GM18499 (cell line): ENCODE results near the gene MFGE8.
"Not testable (repeated sequence)": the region's sequence is repeated elsewhere in the genome, so short reads cannot be mapped to it uniquely, and the experiment has no call there.

Source experiments
- ATAC-seq: cut with Tn5 transposase; IDR thresholded peaks from one replicate; pipeline ENCODE4 v1.9.1; 2021; ENCODE audit warnings: moderate number of reproducible peaks; ENCODE audit not compliant: insufficient read depth, unreplicated experiment

The MFGE8 gene, protein sequence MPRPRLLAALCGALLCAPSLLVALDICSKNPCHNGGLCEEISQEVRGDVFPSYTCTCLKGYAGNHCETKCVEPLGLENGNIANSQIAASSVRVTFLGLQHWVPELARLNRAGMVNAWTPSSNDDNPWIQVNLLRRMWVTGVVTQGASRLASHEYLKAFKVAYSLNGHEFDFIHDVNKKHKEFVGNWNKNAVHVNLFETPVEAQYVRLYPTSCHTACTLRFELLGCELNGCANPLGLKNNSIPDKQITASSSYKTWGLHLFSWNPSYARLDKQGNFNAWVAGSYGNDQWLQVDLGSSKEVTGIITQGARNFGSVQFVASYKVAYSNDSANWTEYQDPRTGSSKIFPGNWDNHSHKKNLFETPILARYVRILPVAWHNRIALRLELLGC

DNA sequence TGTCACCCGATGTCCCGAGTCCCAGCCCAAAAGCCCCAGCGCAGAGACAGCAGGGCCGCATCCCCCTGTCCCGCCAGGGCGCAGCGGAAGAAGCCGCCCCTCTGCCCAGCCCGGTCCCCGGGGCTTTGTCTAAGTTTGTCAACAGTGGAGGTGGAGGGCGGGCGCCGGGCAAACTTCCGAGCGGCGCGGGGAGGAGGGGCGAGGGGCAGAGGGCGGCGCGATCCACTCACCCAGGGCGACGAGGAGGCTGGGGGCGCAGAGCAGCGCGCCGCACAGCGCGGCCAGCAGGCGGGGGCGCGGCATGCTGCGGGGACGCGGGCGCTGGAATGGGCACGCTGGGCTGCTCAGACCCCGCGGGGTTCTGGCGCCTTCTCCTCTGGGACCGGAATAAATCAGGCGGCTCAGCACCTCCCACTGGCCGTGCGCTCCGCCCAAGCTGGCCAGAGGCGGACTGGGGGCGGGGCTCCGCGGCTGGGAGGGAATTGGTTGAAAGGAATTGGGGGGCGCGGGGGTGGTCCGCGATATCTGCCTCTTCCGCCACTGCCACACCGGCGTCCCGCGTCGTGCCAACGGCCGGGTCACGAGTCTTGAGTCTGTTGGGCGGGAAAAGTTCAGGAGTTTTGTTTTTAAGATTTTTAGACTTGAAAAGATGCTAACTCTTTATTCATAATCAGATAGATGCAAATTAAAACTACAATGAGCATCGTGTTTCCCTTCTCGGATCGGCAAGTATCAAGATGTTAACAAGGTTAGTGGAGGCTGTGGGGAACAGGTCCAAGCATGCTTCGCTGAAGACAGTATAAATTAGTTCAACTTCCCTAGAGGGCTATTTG, at the start of gene MFGE8:
Gene MFGE8 (minus strand): TSS at position 363 of the 833 bp plus-strand sequence. CDS start 60 bp downstream, at position 303.
- ATAC-seq = no peak

DNA sequence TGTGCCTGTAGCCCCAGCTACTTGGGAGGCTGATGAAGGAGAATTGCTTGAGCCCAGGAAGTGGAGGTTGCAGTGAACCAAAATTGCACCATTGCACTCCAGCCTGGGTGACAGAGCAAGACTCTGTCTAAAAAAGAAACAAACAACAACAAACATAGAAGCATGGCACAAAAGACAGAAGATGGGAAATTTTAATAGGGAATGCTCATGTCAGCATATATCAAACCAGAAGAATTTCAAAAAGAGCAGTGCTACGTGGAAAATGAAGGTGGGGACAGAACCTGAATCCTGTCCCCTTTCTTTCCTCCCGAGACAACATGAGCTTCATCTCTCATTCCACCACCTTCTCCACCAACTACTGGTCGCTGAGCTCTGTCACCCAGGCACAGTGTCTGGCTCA, 46.3 kb upstream of the MFGE8 start:
- no peak for ATAC-seq

DNA sequence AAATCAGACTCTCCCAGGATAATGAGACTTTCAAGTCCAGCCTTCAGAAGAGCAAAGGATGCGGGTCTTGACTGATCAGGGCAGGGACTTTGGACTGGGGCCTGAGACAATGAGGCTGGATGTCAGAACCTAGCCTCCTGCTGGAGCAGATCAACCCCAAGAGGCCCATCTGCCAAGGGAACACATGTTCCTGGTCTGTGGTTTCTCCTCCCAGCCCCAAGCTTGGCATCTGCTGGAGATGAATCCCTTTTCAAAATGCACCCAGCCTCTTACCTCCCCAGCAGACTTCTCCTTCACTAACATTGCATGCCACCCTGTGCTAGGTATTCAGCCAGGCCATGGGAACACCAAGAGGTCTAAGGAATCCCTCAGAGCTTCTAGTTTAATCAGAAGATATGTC, 43.7 kb upstream of the MFGE8 start:
- no peak for ATAC-seq

DNA sequence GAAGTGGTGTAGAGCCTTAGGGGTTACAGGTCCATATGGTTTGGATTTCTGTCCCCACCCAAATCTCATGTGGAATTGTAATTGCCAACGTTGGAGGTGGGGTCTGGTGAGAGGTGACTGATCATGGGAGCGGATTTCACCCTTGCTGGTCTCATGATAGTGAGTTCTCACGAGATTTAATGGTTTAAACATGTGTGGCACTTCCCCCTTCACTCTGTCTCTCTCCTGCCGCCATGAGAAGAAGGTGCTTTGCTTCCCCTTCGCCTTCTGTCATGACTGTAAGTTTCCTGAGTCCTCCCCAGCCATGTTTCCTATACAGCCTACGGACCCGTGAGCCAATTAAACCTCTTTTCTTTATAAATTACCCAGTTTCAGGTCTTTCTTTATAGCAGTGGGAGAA, 43.1 kb upstream of the MFGE8 start:
- no peak for ATAC-seq

DNA sequence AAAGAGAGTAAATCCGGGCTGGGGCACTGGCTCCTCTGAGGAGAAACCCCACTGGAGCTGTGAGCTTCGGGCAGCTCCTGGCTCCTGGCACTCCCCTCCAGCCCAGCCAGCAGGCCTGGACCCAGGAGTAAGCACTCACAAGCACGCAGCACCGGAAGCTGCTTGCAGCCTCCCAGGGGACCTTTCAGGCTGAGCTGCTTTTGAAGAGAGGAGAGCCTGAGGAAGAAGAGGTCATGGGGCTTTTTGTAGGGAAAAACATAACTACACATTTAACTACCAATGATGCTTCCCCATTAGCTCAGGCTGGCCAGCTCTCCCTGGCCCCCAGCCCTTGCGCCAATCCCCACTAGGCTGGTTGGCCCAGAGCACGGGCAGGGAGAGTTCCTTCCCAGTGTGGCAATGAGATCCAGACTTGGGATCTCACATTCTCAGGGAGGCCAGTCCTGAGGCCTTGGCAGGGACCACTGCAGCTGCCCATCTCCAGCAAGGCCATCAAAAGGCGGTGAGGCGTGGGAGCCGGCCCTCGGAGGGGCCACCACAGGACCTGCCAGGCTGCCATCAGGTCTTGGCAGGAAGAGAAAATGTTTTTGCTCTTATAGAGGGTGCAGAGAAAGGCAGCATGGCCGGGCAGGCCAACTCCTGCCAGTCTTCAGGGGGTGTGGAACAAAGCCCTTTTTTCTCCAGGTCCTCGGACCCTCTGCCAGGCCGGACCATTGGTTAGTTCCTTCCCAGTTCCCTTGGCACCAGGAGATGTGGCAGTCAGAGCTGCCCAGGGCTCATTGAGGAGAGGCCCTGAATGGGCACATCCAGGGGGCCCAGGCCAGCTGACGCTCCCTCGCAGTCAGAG, 41.5 kb upstream of the MFGE8 start:
- no peak for ATAC-seq

DNA sequence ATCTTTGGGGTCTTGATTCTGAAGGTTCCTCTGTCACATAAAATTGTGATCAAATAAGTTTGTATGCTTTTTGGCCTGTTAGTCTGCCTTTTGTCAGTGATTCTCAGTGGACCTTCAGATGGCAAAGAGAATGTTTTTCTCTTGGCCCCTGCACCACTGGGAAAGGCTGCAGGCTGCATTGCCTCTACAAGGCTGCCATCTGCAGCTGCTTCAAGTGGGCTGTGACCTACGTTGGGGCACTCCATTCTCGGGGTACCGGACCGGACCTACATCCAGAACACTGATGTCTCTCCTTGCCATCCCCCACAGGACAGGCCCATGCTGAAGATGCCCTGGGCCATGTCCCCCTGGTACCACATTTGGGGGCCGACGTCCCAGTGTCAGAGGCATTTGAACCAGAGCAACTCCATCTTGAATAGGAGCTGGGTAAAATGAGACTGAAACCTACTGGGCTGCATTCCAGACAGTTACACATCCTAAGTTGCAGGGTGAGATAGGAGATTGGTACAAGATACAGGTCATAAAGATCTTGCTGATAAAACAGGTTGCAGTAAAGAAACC, 37.5 kb upstream of the MFGE8 start:
- ATAC-seq = no peak

DNA sequence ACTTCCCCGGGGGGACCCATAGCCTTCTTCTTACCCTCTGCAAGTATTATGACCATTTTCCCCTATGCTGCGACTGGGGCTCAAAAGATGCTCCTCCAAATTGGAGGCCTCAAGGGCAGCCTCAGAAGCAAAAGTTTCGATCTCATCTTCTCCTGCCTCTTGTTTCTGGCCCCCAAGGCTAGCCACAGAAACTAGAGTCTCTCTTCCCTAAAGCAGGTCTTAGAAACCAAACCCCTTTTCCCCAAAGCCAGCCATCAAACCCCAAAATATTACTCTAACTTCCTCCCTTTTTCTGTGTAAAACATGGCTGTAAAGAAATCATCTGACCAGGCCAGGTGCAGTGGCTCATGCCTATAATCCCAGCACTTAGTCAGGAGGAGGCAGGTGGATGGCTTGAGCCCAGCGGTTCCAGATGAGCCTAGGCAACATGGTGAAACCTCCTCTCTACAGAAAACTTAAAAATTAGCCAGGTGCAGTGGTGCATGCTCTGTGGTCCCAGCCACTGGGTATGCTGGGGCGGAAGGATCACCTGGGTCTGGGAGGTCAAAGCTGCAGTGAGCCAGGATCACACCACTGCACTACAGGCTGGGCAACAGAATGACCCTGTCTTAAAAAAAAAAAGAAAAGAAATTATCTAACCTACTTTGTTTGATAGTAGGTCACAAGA, 36.7 kb upstream of the MFGE8 start:
- ATAC-seq = no peak

DNA sequence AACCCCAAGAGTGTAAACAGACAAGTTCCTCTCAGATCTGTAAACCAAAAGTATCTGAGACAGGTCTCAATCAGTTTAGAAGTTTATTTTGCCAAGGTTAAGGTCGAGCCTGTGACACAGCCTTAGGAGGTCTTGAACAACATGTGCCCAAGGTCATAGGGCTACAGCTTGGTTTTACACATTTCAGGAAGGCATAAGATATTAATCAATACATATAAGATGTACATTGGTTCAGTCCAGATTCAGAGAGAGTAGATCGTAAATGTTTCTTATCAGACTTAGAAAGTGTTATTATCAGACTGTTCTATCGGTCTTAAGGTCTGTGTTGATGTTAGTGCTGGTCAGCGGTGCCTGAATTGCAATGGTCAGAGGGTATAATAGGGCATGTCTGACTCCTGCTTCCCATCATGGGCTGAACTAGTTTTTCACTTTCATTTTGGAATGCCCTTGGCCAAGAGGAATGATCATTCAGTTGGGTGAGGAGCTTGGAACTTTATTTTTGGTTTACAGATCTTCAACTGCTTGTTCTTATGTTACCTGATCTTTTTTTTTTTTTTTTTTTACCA, 27.0 kb upstream of the MFGE8 start:
- no peak for ATAC-seq

DNA sequence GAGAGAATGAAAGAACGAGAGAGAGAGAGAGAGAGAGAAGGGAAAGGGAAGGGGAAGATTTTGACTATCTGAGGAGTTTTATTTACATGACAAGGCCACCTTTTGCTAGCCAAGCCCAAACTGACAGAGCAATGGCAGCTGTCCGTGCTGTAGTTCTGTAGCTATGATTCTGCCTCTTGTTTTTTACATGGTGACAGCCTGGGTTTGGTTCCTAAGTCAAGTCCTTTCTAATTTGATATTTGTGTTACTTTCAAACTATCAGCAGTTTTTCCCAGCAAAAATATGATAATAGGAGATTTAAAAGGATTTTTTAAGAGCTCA, 26.3 kb upstream of the MFGE8 start:
- ATAC-seq = no peak

DNA sequence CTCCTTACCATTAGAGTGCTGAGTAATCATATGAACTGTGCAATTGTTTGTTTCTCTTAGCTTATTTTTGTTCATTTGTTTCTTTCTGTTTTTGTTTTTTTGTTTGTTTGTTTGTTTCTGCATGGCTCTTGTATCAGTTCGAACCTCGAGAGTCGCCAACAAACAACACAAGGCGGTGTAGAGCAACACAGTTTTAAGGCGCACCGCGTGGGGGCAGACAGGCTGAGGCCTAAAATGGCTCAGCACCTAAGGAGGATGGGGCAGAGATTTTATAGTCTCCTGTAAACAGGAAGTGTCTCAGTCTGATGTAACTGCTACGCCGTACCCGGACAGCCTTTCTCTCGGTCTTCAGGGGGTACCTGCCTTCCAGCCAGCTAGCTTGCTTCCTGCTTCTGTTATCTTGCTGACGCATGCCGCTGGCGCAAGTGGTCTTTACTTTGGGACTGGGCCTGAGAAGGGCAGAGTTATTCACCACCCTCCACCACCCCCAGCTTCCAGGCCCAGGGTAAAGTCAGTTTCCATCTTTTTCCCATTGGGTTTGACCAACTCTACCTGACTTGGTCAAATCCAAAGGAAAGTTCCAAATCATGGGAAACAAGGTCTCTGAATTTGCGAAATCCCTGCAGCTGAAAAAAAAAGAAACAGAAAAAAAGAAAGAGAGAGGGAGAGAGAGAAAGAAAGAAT, 25.8 kb upstream of the MFGE8 start:
- no peak for ATAC-seq

DNA sequence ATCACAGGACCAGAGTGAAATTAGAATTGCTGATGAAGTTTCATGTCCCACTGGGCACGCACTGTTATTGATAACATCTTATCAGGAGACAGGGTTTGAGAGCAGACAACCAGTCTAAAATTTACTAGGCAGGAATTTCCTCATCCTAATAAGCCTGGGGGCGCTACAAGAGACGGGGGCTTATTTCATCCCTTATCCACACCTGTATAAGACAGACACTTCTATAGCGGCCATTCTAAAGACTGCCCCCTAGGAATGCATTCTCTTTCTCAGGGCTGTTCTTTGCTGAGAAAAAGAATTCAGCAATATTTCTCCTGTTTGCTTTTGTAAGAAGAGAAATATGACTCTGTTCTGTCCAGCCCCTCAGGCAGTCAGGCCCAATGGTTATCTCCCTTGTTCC, 21.3 kb upstream of the MFGE8 start:
- ATAC-seq = not testable (repeated sequence)

DNA sequence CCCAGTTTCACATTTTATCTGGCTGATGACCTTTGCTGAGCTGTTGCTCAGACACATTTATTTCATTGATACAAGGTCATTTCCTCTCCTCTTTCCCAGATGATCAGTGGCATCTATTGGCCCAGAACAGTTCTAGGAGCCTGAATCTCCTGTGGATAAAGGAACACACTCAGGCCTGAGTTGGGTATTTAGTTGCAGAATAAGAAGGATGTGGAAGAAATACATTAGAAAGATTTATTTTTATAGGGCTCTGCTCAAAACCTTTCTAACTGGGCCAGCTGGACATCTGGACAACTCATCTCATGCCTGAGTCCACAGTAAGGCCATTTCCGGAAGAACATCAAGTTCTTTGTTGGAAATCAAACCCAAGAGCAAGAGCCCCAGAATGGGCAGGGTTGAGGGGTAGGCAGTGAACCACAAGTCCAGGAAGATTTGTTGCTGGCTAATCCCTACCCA, 19.7 kb upstream of the MFGE8 start:
- ATAC-seq = no peak

DNA sequence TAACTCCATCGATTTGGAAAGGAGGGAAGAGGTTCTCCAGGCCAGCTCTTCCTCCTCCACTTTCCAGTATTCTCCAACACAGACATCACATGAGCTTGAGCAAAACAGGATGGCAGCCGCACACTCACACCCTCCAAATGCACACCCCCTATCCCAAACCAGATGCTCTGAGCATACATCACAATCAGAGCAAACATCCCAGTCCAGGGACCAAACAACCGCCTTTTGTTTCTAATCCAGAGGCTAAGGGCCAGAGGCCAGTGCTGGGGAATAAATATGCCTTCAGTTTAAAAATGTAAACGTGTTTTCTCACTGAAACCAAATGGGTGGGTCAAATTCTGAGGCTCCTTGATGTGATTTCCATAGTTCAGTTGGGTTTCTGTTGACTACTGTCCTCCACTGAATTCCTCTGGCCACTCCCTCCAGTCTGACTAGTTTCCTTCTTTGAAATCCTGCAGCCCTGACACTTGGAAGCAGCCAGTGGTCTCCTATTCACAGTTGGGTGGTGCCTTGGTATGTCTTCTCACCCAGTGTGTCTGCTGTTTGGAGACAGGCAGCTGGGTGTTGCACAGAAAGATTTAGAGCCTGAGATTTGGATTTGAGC, 19.2 kb upstream of the MFGE8 start:
- no peak for ATAC-seq

DNA sequence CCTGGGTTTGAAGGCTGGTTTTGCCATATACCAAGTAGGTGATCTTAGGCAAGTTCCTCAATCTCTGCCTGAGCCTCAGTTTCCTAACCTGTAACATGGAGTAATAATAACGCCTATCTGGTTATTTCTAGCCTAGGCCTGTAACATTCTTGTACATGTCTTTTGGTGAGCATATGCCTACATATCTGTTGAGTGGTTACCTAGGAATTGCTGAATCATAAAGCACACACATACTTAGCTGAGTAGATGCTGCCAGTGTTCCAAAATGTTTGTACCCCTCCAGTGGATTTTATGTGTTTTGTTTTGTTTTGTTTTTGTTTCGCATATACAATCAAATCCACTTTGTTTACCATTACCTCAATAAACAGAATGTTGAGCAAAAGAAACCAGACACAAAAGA, 17.4 kb upstream of the MFGE8 start:
- ATAC-seq = no peak

DNA sequence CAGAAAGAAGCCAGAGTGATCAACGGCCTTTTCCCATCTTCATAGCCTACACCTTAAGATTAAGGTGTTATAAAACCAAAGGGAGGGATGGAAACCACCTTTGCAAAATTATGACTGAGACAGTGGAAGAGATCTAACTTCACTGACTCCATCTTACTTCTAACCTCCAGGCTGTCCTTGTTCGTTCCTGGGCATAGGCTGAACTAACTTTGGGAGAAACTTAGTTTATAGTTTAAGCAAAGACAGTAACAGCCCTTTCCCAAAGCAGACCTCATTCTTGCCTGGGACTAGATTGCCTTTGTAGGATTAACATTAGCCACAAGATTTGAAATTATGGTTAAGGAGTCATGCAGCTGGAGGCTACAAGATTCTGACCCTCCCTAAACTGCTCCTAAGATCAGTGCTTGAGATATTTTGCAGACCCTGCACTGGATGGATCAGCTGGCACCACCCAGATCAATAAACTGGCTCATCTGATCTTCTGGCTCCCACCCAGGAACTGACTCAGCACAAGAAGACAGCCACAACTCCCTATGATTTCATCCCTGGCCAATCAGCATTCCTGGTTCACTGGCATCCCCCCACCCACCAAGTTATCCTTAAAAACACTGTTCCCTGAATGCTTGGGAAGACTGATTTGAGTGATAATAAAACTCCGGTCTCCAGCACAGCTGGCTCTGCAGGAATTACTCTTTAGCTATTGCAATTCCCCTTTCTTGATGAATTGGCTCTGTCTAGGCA, 16.3 kb upstream of the MFGE8 start:
- not testable (repeated sequence) for ATAC-seq

DNA sequence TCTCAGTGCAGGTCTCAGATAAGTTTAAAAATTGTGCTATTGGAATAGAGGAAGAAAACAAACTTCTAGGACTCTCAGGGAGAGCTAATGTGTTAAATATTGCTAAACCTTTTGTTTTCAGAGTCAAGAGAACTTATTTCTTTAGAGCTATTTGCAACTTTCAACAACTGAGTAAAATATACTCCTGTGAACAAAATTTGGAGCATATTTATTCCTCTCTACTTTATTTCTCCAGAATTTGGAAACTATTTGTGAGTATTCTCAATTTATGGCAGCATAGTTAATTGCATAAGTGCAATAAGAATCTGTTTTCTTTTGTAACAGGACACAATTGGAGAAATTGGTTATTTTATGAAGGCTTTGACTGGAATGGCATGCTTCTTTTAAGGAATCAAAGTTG, 15.0 kb upstream of the MFGE8 start:
- ATAC-seq = not testable (repeated sequence)

DNA sequence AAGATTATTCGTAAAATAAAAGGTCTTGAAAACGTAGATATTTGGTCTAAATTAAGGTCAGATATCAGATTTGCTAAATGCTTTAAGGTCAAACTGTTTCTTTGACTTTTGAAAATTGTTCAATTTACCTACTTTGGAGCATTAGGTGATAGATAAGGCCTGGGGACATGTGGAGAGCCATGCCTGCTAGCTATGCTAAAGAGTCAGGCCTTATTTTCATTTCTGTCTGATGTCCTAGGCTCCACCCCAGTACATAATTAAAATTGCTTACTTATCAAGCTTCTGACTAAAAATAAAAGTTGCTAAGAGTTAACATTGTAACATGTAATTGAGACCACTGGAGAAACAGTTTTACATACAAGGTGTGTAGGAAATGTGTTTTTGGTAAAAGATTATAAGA, 12.5 kb upstream of the MFGE8 start:
- not testable (repeated sequence) for ATAC-seq

DNA sequence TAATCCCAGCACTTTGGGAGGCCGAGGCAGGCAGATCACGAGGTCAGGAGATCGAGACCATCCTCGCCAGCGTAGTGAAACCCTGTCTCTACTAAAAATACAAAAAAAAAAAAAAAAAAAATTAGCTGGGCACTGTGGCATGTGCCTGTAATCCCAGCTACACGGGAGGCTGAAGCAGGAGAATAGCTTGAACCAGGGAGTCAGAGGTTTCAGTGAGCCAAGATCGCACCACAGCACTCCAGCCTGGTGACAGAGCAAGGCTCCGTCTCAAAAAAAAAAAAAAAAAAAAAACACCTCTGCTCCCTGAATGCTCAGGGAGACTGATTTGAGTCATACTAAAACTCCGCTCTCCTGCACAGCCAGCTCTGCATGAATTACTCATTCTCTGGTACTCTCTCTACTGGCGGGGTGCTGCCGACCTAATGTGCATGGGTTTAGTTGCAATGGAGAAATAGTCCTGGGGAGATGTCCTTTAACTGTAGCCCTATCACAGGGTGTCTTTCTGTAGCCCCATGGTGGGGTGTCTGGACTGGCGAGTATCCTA, 7.8 kb upstream of the MFGE8 start:
- peak; percentile 82 for ATAC-seq
